ENCODE data around the gene AACS. TPM values are rescaled to one million over a fixed set of nuclear protein-coding genes. Genes with fewer than 3 reads are reported as not detected.

AACS gene
- polyA plus RNA-seq, 1 donor (not counting 4 experiments of a cell fraction or from before 2014, with no cell fraction given): 27.0 TPM

DNA sequence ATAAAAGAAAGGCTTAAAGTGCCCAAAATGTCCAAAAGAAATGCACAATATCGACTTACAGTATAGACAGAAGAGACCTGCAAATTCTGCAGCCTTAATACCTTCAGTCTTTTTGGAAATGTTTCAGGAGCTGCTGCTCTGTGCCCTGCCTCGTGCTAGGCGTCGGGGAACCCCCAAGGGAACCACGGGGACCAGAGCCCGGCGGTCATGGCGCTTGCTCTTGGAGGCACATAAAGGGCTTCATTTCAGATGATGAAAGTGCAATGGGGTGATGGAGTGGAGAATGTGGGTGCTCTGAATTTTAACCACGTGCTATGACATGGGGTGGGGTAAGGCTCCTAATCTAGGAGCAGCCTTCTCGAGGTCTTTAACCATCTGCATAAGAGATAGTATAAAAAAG is 14.8 kb upstream of the AACS start:
- no peak overlapping the region for H3K4me2 ChIP-seq (ENCODE audit: control insufficient read depth, extremely low read depth, insufficient read depth, low read depth, low read length)
- dilution Hi-C loops (cut with MboI; ENCODE audit: extremely low pct_ligation_motif_present, low sequenced_read_pairs): no loop called here

DNA sequence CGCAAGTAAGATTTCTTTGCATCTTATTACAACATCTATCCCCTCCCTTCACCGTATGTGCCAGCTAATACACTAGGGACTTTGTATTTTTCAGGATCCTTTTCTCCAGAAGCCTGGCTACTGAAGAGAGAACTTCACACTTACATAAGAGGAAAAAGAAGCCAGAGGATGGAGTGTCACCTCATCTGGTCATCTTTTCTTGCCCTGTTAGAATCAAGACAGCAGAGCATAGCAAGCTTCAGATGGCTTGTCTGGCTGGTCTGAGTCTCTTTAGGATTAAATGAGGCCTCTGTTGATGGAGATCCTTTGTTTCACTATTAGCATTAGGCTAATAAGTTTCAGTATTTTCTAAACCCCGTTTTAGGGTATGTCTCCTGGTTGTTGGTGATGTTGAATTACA is 14.4 kb upstream of the AACS start:
- Histone ChIP-seq H3K9me1 (ENCODE audit: control insufficient read depth, extremely low read depth, insufficient read depth, low read length) (no peaks in the 10 kb centered on the region), H3K27ac (ENCODE audit: control insufficient read depth, insufficient read depth, low read length) (no peak overlapping the region), H3K9ac (ENCODE audit: control insufficient read depth, extremely low read depth, insufficient read depth, low read length) (no peak overlapping the region), H3K27me3 (ENCODE audit: control insufficient read depth, extremely low read depth, insufficient read depth, low read length) (no peaks in the 10 kb centered on the region), H4K20me1 (ENCODE audit: control insufficient read depth, extremely low read depth, insufficient read depth, low read length) (no peaks in the 10 kb centered on the region), H3K4me3 (ENCODE audit: control insufficient read depth in 2 of 3, extremely low read depth in 1 of 3, insufficient read depth in 2 of 3, low read depth in 1 of 3, low read length in 3 of 3) (no peak overlapping the region), H2AFZ (ENCODE audit: control insufficient read depth, low read length) (no peak overlapping the region), H3K4me2 (ENCODE audit: control insufficient read depth, extremely low read depth, insufficient read depth, low read depth, low read length) (no peak overlapping the region), H3K36me3 (ENCODE audit: control insufficient read depth in 2 of 2, extremely low read depth in 1 of 2, insufficient read depth in 2 of 2, low read length in 2 of 2) (no peaks in the 10 kb centered on the region), H3K79me2 (ENCODE audit: control insufficient read depth, insufficient read depth, low read length) (no peaks in the 10 kb centered on the region), H3K4me1 (ENCODE audit: control insufficient read depth, extremely low read depth, insufficient read depth, low read length) (no peaks in the 10 kb centered on the region), H3K9me3 (ENCODE audit: control insufficient read depth, low read depth, low read length) (no peaks in the 10 kb centered on the region)
- FAIRE-seq (no peak), DNase-seq (ENCODE audit: low read depth, low spot score) (no peak)
- TF ChIP-seq, protein P1, sequence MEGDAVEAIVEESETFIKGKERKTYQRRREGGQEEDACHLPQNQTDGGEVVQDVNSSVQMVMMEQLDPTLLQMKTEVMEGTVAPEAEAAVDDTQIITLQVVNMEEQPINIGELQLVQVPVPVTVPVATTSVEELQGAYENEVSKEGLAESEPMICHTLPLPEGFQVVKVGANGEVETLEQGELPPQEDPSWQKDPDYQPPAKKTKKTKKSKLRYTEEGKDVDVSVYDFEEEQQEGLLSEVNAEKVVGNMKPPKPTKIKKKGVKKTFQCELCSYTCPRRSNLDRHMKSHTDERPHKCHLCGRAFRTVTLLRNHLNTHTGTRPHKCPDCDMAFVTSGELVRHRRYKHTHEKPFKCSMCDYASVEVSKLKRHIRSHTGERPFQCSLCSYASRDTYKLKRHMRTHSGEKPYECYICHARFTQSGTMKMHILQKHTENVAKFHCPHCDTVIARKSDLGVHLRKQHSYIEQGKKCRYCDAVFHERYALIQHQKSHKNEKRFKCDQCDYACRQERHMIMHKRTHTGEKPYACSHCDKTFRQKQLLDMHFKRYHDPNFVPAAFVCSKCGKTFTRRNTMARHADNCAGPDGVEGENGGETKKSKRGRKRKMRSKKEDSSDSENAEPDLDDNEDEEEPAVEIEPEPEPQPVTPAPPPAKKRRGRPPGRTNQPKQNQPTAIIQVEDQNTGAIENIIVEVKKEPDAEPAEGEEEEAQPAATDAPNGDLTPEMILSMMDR (optimal IDR thresholded peaks at IDR 0.05 in 1 of 3, IDR thresholded peaks at IDR 0.05 in 1 of 3, conservative IDR thresholded peaks at IDR 0.05 in 1 of 3; ENCODE audit: extremely low read depth in 1 of 3, insufficient read depth in 2 of 3, low read length in 3 of 3): no peak
- TF ChIP-seq EZH2 (IDR thresholded peaks at IDR 0.05; ENCODE audit: low read length): no peak
- dilution Hi-C loops (cut with MboI; ENCODE audit: extremely low pct_ligation_motif_present, low sequenced_read_pairs): no loop called here

More for the DNA sequence above, 14.8 kb upstream of the AACS start:
- no peak overlapping the region for H3K9ac ChIP-seq (ENCODE audit: control insufficient read depth, extremely low read depth, insufficient read depth, low read length)
- H3K27ac ChIP-seq (ENCODE audit: control insufficient read depth, insufficient read depth, low read length): no peak overlapping the region
- H3K9me1 ChIP-seq (ENCODE audit: control insufficient read depth, extremely low read depth, insufficient read depth, low read length): no peaks in the 10 kb centered on the region
- no peaks in the 10 kb centered on the region for H4K20me1 ChIP-seq (ENCODE audit: control insufficient read depth, extremely low read depth, insufficient read depth, low read length)
- H3K27me3 ChIP-seq (ENCODE audit: control insufficient read depth, extremely low read depth, insufficient read depth, low read length): no peaks in the 10 kb centered on the region
- H3K79me2 ChIP-seq (ENCODE audit: control insufficient read depth, insufficient read depth, low read length): no peaks in the 10 kb centered on the region
- no peak for TF ChIP-seq EZH2 (IDR thresholded peaks at IDR 0.05; ENCODE audit: low read length)
- TF ChIP-seq, protein P1 (optimal IDR thresholded peaks at IDR 0.05 in 1 of 3, IDR thresholded peaks at IDR 0.05 in 1 of 3, conservative IDR thresholded peaks at IDR 0.05 in 1 of 3; ENCODE audit: extremely low read depth in 1 of 3, insufficient read depth in 2 of 3, low read length in 3 of 3): no peak
- no peak overlapping the region for H3K4me3 ChIP-seq (ENCODE audit: control insufficient read depth in 2 of 3, extremely low read depth in 1 of 3, insufficient read depth in 2 of 3, low read depth in 1 of 3, low read length in 3 of 3)
- no peak for FAIRE-seq
- no peak for DNase-seq (ENCODE audit: low read depth, low spot score)
- H2AFZ ChIP-seq (ENCODE audit: control insufficient read depth, low read length): no peak overlapping the region
- H3K36me3 ChIP-seq (ENCODE audit: control insufficient read depth in 2 of 2, extremely low read depth in 1 of 2, insufficient read depth in 2 of 2, low read length in 2 of 2): no peaks in the 10 kb centered on the region
- H3K4me1 ChIP-seq (ENCODE audit: control insufficient read depth, extremely low read depth, insufficient read depth, low read length): no peaks in the 10 kb centered on the region
- no peaks in the 10 kb centered on the region for H3K9me3 ChIP-seq (ENCODE audit: control insufficient read depth, low read depth, low read length)
